ENCODE results near the gene PIAS1. TPM values are rescaled to one million over a fixed set of nuclear protein-coding genes. Genes with fewer than 3 reads are reported as not detected.

Gene PIAS1
- total RNA-seq, 6 donors from 2014 or later, result 44.7 to 114 (median 64.3) TPM

GRCh38 chr15:68176601-68177000 is 122.5 kb downstream of the PIAS1 start:
- TF ChIP-seq EP300 (IDR thresholded peaks at IDR 0.05), result no peak
- no peak for TF ChIP-seq POLR2AphosphoS5 (IDR thresholded peaks at IDR 0.05)
- TF ChIP-seq CTCF (IDR thresholded peaks at IDR 0.05), result no peak
- no peak for TF ChIP-seq POLR2A (IDR thresholded peaks at IDR 0.05)
- DNase-seq (no peak), ATAC-seq (ENCODE audit: low FRiP score in 2 of 2) (no peak)
- 91 to 96% methylated on average over 3 of the region's 3 CpGs for WGBS, 2 donors
- Histone ChIP-seq H3K4me3 (no peak overlapping the region), H3K36me3 (peaks cover 9 to 63% (median 25%) of the 10 kb centered on the region in 4 donors), H3K4me1 (peaks cover 0 to 2% (median 0%) of the 10 kb centered on the region in 4 donors), H3K9me3 (no peaks in the 10 kb centered on the region), H3K27me3 (no peaks in the 10 kb centered on the region), H3K27ac (peak overlapping the region in 1 of 4 donors; percentile 42)

GRCh38 chr15:68177742-68178141 is 123.6 kb downstream of the PIAS1 start:
- DNase-seq, result no peak
- no peaks in the 10 kb centered on the region for H3K9me3 ChIP-seq
- H3K27me3 ChIP-seq, result no peaks in the 10 kb centered on the region
- H3K27ac ChIP-seq, result no peak overlapping the region
- TF ChIP-seq POLR2AphosphoS5 (IDR thresholded peaks at IDR 0.05) (no peak), POLR2A (IDR thresholded peaks at IDR 0.05) (no peak), EP300 (IDR thresholded peaks at IDR 0.05) (no peak), CTCF (IDR thresholded peaks at IDR 0.05) (no peak)
- H3K4me1 ChIP-seq, result peaks cover 0 to 2% (median 0%) of the 10 kb centered on the region in 4 donors
- no peak overlapping the region for H3K4me3 ChIP-seq
- peaks cover 9 to 70% (median 32%) of the 10 kb centered on the region in 4 donors for H3K36me3 ChIP-seq
- ATAC-seq (ENCODE audit: low FRiP score in 2 of 2), result no peak

GRCh38 chr15:68183616-68184315 is 129.7 kb downstream of the PIAS1 start:
- H3K4me1 ChIP-seq, result peaks cover 0 to 13% (median 3%) of the 10 kb centered on the region in 4 donors
- H3K36me3 ChIP-seq, result peaks cover 5 to 92% (median 39%) of the 10 kb centered on the region in 4 donors
- 89 to 94% methylated on average over 5 of the region's 5 CpGs for WGBS, 2 donors
- ATAC-seq (ENCODE audit: low FRiP score in 2 of 2), result no peak
- no peak for DNase-seq
- peak overlapping the region in 1 of 4 donors; percentile 17 for H3K27ac ChIP-seq
- H3K4me3 ChIP-seq, result no peak overlapping the region
- H3K27me3 ChIP-seq, result no peaks in the 10 kb centered on the region
- TF ChIP-seq EP300 (IDR thresholded peaks at IDR 0.05), result no peak
- TF ChIP-seq POLR2A (IDR thresholded peaks at IDR 0.05), result no peak
- TF ChIP-seq POLR2AphosphoS5 (IDR thresholded peaks at IDR 0.05), result no peak
- no peak for TF ChIP-seq CTCF (IDR thresholded peaks at IDR 0.05)
- H3K9me3 ChIP-seq, result no peaks in the 10 kb centered on the region

GRCh38 chr15:68184616-68185480 is 130.7 kb downstream of the PIAS1 start:
- WGBS, 2 donors, result 71 to 81% methylated on average over 5 of the region's 5 CpGs
- DNase-seq, result no peak
- H3K27me3 ChIP-seq, result no peaks in the 10 kb centered on the region
- ATAC-seq (ENCODE audit: low FRiP score in 2 of 2), result no peak
- H3K27ac ChIP-seq, result peak overlapping the region in 1 of 4 donors; percentile 17
- H3K4me3 ChIP-seq, result no peak overlapping the region
- peaks cover 0 to 13% (median 3%) of the 10 kb centered on the region in 4 donors for H3K4me1 ChIP-seq
- no peak for TF ChIP-seq EP300 (IDR thresholded peaks at IDR 0.05)
- no peak for TF ChIP-seq CTCF (IDR thresholded peaks at IDR 0.05)
- TF ChIP-seq POLR2AphosphoS5 (IDR thresholded peaks at IDR 0.05), result no peak
- TF ChIP-seq POLR2A (IDR thresholded peaks at IDR 0.05), result no peak
- no peaks in the 10 kb centered on the region for H3K9me3 ChIP-seq
- peaks cover 5 to 99% (median 40%) of the 10 kb centered on the region in 4 donors for H3K36me3 ChIP-seq
